ENCODE results near the gene FAM153A.
"Not testable (repeated sequence)": the region's sequence is repeated elsewhere in the genome, so short reads cannot be mapped to it uniquely, and the experiment has no call there.

FAM153A gene

GRCh38 chr5:177782792-177783633 is at the start of gene FAM153A:
TSS of gene FAM153A (minus strand) at chr5:177782899.
- DNase-seq, result not testable (repeated sequence)

GRCh38 chr5:177832287-177832686 is 49.6 kb upstream of the FAM153A start:
- not testable (repeated sequence) for DNase-seq

GRCh38 chr5:177826073-177826472 is 43.4 kb upstream of the FAM153A start:
- DNase-seq, result not testable (repeated sequence)

GRCh38 chr5:177824776-177825175 is 42.1 kb upstream of the FAM153A start:
- not testable (repeated sequence) for DNase-seq

GRCh38 chr5:177822489-177822888 is 39.8 kb upstream of the FAM153A start:
- DNase-seq, result not testable (repeated sequence)

GRCh38 chr5:177819664-177820063 is 37.0 kb upstream of the FAM153A start:
- not testable (repeated sequence) for DNase-seq

GRCh38 chr5:177812814-177813425 is 30.2 kb upstream of the FAM153A start:
- not testable (repeated sequence) for DNase-seq

GRCh38 chr5:177812160-177812743 is 29.6 kb upstream of the FAM153A start:
- not testable (repeated sequence) for DNase-seq

GRCh38 chr5:177809209-177809913 is 26.7 kb upstream of the FAM153A start:
- DNase-seq, result not testable (repeated sequence)

- not testable (repeated sequence) for DNase-seq
These were observed 25.7 kb upstream of the FAM153A start for GRCh38 chr5:177808420-177808819.

GRCh38 chr5:177807265-177807664 is 24.6 kb upstream of the FAM153A start:
- DNase-seq, result not testable (repeated sequence)

GRCh38 chr5:177801427-177801826 is 18.7 kb upstream of the FAM153A start:
- not testable (repeated sequence) for DNase-seq

GRCh38 chr5:177798237-177798840 is 15.6 kb upstream of the FAM153A start:
- DNase-seq, result not testable (repeated sequence)

GRCh38 chr5:177793272-177793671 is 10.6 kb upstream of the FAM153A start:
- DNase-seq, result not testable (repeated sequence)

- DNase-seq, result not testable (repeated sequence)
These were observed 8.9 kb upstream of the FAM153A start for GRCh38 chr5:177791649-177792048.

GRCh38 chr5:177782169-177782568 is 530 bp downstream of the FAM153A start:
- not testable (repeated sequence) for DNase-seq

GRCh38 chr5:177771206-177771605 is 11.5 kb downstream of the FAM153A start:
- not testable (repeated sequence) for DNase-seq

GRCh38 chr5:177770646-177771045 is 12.1 kb downstream of the FAM153A start:
- DNase-seq, result not testable (repeated sequence)

GRCh38 chr5:177763737-177764508 is 18.8 kb downstream of the FAM153A start:
- DNase-seq, result not testable (repeated sequence)

GRCh38 chr5:177760954-177761353 is 21.7 kb downstream of the FAM153A start:
- peak; percentile 23 for DNase-seq

- not testable (repeated sequence) for DNase-seq
These were observed 35.3 kb downstream of the FAM153A start for GRCh38 chr5:177747354-177747753.

GRCh38 chr5:177724858-177725257 is 57.8 kb downstream of the FAM153A start:
- not testable (repeated sequence) for DNase-seq

Data from left hindlimb (tissue), 1 donor.